Prostate gland (tissue), 2 donors: ENCODE data around the gene PPARA. TPM values are rescaled to one million over a fixed set of nuclear protein-coding genes. Genes with fewer than 3 reads are reported as not detected.
"Not testable (repeated sequence)": the region's sequence is repeated elsewhere in the genome, so short reads cannot be mapped to it uniquely, and the experiment has no call there.

ENCODE experiments used
- DNase-seq: peaks from one replicate; pipeline ENCODE4 v3.0.0-alpha.2; 2019; ENCODE audit warnings: low spot score
- H3K27ac ChIP-seq, 2 donors: fragments of 200-600 bp; sonication (generic); 2 replicates each; pipeline ENCODE4 v1.5.1; 2017 to 2019
- H3K27me3 ChIP-seq: fragments of 200-600 bp; sonication (generic); replicated peaks from 2 replicates; pipeline ENCODE4 v1.5.1; 2019; ENCODE audit not compliant: insufficient read depth
- H3K36me3 ChIP-seq, 2 donors: fragments of 200-600 bp; sonication (generic); 1 replicate in 1 of 2; 2 replicates in 1 of 2; pipeline versions ENCODE4 v1.5.1 to v1.8.1; 2017 to 2019
- H3K4me1 ChIP-seq: fragments of 200-600 bp; sonication (generic); replicated peaks from 2 replicates; pipeline ENCODE4 v1.5.1; 2019
- H3K4me3 ChIP-seq, 2 donors: fragments of 200-600 bp; sonication (generic); 2 replicates each; pipeline ENCODE4 v1.5.1; 2017 to 2019
- H3K9me3 ChIP-seq: fragments of 200-600 bp; sonication (generic); 2 replicates; pipeline ENCODE4 v1.5.1; 2017
- POLR2A ChIP-seq: fragments of 450-650 bp; IDR thresholded peaks from one replicate; pipeline ENCODE4 v1.6.1; 2016; ENCODE audit warnings: antibody characterized with exemption, mild to moderate bottlenecking
- POLR2AphosphoS5 ChIP-seq: sonication (generic); formaldehyde crosslinking; IDR thresholded peaks from one replicate; pipeline ENCODE4 v1.6.1; 2017; ENCODE audit warnings: antibody characterized with exemption
- WGBS: methylation state at CpG from one replicate; pipeline ENCODE4 v1.1.5; 2018; 5-methylcytosine and 5-hydroxymethylcytosine counted together
- intact Hi-C: fragments of 100-400 bp; cut with DNase I; formaldehyde crosslinking; loops from one replicate; pipeline ENCODE4 v1.14.2; 2022
- total RNA-seq, 2 donors: library from RNA; depleted of rRNA; stranded (reverse); fragments of >200 nt; gene quantifications; one replicate each; pipeline ENCODE4 v1.1.0, GENCODE V29; 2016
- TF ChIP-seq, protein P1 (sequence below), 4 experiments: fragments of 200-600 bp in 2 of 4; fragments of 450-650 bp in 2 of 4; sonication (generic) in 2 of 4; IDR thresholded peaks; 1 replicate in 3 of 4; 2 replicates in 1 of 4; pipeline ENCODE4 v1.5.1; 2016 to 2019; ENCODE audit warnings: antibody characterized with exemption in 4 of 4, mild to moderate bottlenecking in 2 of 4, moderate library complexity in 2 of 4

The PPARA gene
- total RNA-seq, 2 donors from 2014 or later: 21.2 to 27.3 TPM

DNA sequence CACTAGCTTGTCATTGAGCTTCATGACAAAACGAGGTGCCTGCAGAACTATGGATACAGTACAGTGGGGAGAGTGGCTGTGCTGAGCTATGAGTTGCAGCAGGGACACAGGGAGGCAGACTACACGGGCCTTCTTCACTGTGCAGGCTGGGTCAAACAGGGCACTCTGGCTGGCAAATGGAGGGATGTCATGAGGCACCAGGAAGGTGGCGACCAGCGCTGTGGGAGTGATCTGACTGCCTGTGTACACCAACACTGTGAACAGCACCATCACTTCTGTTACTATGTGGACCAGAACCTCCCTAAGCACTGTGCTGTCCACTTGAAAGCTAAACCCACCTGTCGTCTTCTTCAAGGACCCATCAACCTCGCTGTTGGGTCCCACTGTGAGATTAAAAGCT lies 109.7 kb downstream of the PPARA start:
- Histone ChIP-seq H3K27ac (no peak overlapping the region), H3K27me3 (no peaks in the 10 kb centered on the region), H3K9me3 (no peaks in the 10 kb centered on the region), H3K4me3 (no peak overlapping the region), H3K36me3 (no peaks in the 10 kb centered on the region), H3K4me1 (no peaks in the 10 kb centered on the region)
- WGBS: 82% methylated on average over 6 of the region's 6 CpGs
- DNase-seq: no peak
- TF ChIP-seq POLR2A: no peak
- TF ChIP-seq POLR2AphosphoS5: no peak
- TF ChIP-seq, protein P1, sequence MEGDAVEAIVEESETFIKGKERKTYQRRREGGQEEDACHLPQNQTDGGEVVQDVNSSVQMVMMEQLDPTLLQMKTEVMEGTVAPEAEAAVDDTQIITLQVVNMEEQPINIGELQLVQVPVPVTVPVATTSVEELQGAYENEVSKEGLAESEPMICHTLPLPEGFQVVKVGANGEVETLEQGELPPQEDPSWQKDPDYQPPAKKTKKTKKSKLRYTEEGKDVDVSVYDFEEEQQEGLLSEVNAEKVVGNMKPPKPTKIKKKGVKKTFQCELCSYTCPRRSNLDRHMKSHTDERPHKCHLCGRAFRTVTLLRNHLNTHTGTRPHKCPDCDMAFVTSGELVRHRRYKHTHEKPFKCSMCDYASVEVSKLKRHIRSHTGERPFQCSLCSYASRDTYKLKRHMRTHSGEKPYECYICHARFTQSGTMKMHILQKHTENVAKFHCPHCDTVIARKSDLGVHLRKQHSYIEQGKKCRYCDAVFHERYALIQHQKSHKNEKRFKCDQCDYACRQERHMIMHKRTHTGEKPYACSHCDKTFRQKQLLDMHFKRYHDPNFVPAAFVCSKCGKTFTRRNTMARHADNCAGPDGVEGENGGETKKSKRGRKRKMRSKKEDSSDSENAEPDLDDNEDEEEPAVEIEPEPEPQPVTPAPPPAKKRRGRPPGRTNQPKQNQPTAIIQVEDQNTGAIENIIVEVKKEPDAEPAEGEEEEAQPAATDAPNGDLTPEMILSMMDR (IDR thresholded peaks at IDR 0.05): no peak
- intact Hi-C loops: no loop called here

DNA sequence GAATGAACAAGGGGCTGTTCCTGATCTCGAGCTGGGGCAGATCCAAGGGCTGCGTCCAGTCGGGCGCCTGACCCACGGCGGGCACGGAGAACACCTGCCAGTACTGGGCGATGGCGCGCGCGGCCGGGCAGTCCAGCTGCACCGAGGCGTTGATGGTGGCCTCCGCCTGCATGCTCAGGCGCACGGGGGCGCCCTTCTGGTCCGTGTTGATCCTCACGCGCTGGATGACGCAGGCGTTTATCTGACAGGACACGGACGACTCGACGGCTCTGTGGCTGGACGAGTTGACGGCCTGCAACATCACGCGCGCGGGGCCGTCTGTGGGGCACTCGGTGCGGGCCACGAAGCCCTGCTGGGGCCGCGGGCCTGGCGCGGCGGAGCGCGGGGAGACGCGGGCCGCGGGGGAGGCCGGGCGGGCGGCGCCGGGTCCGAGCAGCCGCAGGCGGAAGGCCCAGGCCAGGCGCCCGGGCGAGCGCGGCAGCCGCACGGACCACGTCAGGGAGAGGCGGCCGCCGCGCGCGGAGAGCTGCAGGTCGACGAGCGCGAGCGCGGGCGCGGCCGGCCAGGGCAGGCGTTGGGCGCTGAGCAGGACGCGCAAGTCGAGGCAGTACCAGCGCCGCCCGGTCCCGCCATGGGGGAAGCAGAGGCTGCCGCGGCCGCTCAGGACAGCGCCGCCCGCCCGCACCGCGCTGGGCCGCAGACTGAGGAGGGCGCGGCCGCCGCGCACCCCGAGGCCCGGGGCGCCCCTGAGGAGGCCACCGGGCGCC lies 112.3 kb downstream of the PPARA start:
- Histone ChIP-seq H3K27me3 (no peaks in the 10 kb centered on the region), H3K27ac (no peak overlapping the region), H3K36me3 (no peaks in the 10 kb centered on the region), H3K4me3 (peak overlapping the region; percentile 19 to 37), H3K4me1 (no peaks in the 10 kb centered on the region), H3K9me3 (no peaks in the 10 kb centered on the region)
- DNase-seq: no peak
- intact Hi-C loops: no loop called here
- TF ChIP-seq POLR2A (no peak), POLR2AphosphoS5 (no peak)
- TF ChIP-seq, protein P1 (IDR thresholded peaks at IDR 0.05): peak in 2 of 4 experiments; percentile 35 to 36
- 17% methylated on average over 63 of the region's 109 CpGs for WGBS

DNA sequence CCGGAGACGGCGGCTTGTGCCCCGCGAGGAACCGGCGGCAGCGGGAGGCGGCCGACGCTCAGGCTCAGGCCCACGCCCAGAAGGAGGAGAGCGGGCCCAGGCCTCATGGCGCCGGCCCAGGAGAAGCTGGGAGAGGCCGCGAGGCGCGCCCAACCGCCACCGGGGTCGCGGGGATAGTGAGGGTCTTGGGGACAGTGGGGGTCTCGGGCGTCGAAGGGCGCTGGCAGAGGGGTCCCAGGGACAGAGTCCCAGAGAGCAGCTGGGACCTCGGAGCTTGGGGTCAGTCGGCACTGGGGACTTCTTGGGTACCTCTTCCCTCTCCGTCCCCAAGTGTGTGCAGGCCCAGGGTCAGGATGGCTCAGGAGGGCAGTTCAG lies 112.9 kb downstream of the PPARA start, which contains the start of gene PKDREJ:
TSS of gene PKDREJ (minus strand) at position 128 of the 375 bp plus-strand sequence. CDS start at position 107, 21 bp downstream.
- Histone ChIP-seq H3K36me3 (no peaks in the 10 kb centered on the region), H3K4me3 (peak within 1 kb of the TSS; percentile 19 to 37), H3K4me1 (no peaks in the 10 kb centered on the region), H3K27ac (no peak within 1 kb of the TSS), H3K27me3 (no peaks in the 10 kb centered on the region), H3K9me3 (no peaks in the 10 kb centered on the region)
- DNase-seq: no peak
- TF ChIP-seq POLR2A: no peak
- TF ChIP-seq, protein P1 (IDR thresholded peaks at IDR 0.05): no peak
- TF ChIP-seq POLR2AphosphoS5: no peak
- intact Hi-C loops: no loop called here
- 56% methylated on average over 17 of the region's 30 CpGs for WGBS

DNA sequence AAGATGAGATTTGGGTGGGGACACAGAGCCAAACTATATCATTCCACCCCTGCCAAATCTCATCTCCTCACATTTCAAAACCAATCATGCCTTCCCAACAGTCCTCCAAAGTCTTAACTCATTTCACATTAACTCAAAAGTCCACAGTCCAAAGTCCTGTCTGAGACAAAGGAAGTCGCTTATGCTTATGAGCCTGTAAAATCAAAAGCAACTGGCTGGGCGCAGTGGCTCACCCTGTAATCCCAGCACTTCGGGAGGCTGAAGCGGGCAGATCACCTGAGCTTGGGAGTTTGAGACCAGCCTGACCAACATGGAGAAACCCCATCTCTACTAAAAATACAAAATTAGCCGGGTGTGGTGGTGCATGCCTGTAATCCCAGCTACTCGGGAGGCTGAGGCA lies 114.2 kb downstream of the PPARA start:
- H3K27me3 ChIP-seq, H3K36me3 ChIP-seq, H3K4me3 ChIP-seq, DNase-seq, intact Hi-C loops, H3K4me1 ChIP-seq, H3K9me3 ChIP-seq, H3K27ac ChIP-seq: not testable (repeated sequence)
- WGBS: 98% methylated on average over 6 of the region's 6 CpGs

DNA sequence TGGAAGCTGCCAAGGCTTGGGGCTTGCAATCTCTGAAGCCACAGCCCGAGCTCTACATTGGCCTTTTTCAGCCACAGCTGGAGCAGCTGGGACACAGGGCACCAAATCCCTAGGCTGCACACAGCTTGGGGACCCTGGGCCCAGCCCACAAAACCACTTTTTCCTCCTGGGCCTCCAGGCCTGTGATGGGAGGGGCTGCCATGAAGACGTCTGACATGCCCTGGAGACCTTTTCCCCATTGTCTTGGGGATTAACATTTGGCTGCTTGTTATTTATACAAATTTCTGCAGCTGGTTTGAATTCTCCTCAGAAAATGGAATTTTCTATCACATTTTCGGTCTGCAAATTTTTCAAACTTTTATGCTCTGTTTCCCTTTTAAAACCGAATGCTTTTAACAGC lies 115.3 kb downstream of the PPARA start:
- not testable (repeated sequence) for H3K27ac ChIP-seq, H3K9me3 ChIP-seq, H3K4me3 ChIP-seq, H3K36me3 ChIP-seq, H3K4me1 ChIP-seq, DNase-seq, H3K27me3 ChIP-seq
- intact Hi-C loops: loop anchor here (5.0 kb wide), 1 partner anchor 113 kb away; the partner anchor contains the start of gene PPARA
- 93% methylated on average over 4 of the region's 4 CpGs for WGBS
